ENCODE measurements around the gene STK32A. TPM values are rescaled to one million over a fixed set of nuclear protein-coding genes. Genes with fewer than 3 reads are reported as not detected.

Gene STK32A
- 0.34 and 3.1 TPM in 2 replicates for total RNA-seq

GRCh38 chr5:147234825-147235635 lies at the start of gene STK32A:
TSS of gene STK32A (plus strand) at chr5:147235026. CDS start at chr5:147239635, 4,609 bp downstream.

